Prostate gland (tissue), 2 donors: ENCODE measurements around the gene FNDC8.

Experiments used
- CTCF ChIP-seq, 4 experiments: fragments of 200-600 bp in 2 of 4; fragments of 450-650 bp in 2 of 4; sonication (generic) in 2 of 4; IDR thresholded peaks; 1 replicate in 3 of 4; 2 replicates in 1 of 4; pipeline ENCODE4 v1.5.1; 2016 to 2019; ENCODE audit warnings: antibody characterized with exemption in 4 of 4, mild to moderate bottlenecking in 2 of 4, moderate library complexity in 2 of 4
- POLR2AphosphoS5 ChIP-seq: sonication (generic); formaldehyde crosslinking; IDR thresholded peaks from one replicate; pipeline ENCODE4 v1.6.1; 2017; ENCODE audit warnings: antibody characterized with exemption

GRCh38 chr17:35099908-35100307 is 21.5 kb upstream of the FNDC8 start:
- TF ChIP-seq CTCF (IDR thresholded peaks at IDR 0.05) (no peak), POLR2AphosphoS5 (no peak)
